Measurements from ENCODE around the gene DYNC2H1. TPM values are rescaled to one million over a fixed set of nuclear protein-coding genes. Genes with fewer than 3 reads are reported as not detected.
"Not testable (repeated sequence)": the region's sequence is repeated elsewhere in the genome, so short reads cannot be mapped to it uniquely, and the experiment has no call there.

DYNC2H1 gene
- total and polyA plus RNA-seq, 12 donors = 11.0 to 30.6 (median 18.9) TPM

DNA sequence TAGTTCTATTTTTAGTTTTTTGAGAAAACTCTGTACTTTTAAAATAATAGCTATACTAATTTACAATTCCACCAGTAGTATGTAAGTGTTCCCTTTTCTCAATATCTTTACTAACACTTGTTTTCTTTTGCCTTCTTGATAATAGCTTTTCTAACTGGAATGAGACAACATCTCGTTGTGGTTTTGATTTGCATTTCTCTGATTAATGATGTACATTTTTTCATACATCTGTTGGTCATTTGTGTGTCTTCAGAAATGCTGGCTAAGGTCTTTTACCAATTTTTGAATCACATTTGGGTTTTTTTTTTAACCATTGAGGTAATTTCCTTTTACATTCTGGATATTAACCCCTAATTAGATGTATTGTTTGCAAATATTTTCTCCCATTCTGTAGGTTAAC lies 258.9 kb downstream of the DYNC2H1 start:
- H3K36me3 ChIP-seq (replicated peaks in 1 of 2) = no peaks in the 10 kb centered on the region
- no peak overlapping the region for H3K4me3 ChIP-seq
- H3K27me3 ChIP-seq = no peaks in the 10 kb centered on the region
- intact Hi-C loops (cut with DNase I) = no loop called here
- no peaks in the 10 kb centered on the region for H3K4me1 ChIP-seq (replicated peaks in 1 of 2)
- no peak for TF ChIP-seq CTCF (IDR thresholded peaks at IDR 0.05)
- no peak for TF ChIP-seq POLR2A (IDR thresholded peaks at IDR 0.05)
- 80 to 90% (median 85%) methylated on average over 1 of the region's 1 CpG for WGBS, 4 donors
- DNase-seq = no peak
- H3K27ac ChIP-seq = no peak overlapping the region
- no peaks in the 10 kb centered on the region for H3K9me3 ChIP-seq (replicated peaks in 1 of 3)

GRCh38 chr11:103370076-103370475 lies 260.9 kb downstream of the DYNC2H1 start:
- TF ChIP-seq CTCF (IDR thresholded peaks at IDR 0.05) (no peak), POLR2A (IDR thresholded peaks at IDR 0.05) (no peak)
- Histone ChIP-seq H3K27ac (no peak overlapping the region), H3K36me3 (replicated peaks in 1 of 2) (no peaks in the 10 kb centered on the region), H3K9me3 (replicated peaks in 1 of 3) (no peaks in the 10 kb centered on the region), H3K27me3 (no peaks in the 10 kb centered on the region), H3K4me3 (no peak overlapping the region), H3K4me1 (replicated peaks in 1 of 2) (no peaks in the 10 kb centered on the region)
- intact Hi-C loops (cut with DNase I) = no loop called here
- 75 to 94% (median 79%) methylated on average over 1 of the region's 1 CpG for WGBS, 4 donors
- DNase-seq = no peak

DNA sequence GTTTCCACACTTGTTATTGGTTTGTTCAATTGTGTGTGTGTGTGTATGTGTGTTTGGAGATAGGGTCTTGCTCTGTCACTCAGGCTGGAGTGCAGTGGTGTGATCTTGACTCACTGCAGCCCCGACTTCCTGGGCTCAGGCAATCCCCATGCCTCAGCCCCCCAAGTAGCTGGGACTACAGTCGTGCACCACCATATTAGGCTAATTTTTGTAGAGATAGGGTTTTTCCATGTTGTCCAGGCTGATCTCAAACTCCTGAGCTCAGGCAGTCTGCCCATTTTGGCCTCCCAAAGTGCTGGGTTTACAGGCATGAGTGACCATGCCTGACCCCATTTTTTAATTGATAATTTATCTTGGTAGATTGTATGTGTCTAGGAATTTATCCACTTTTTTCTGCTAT lies 263.7 kb downstream of the DYNC2H1 start:
- no peaks in the 10 kb centered on the region for H3K27me3 ChIP-seq
- H3K27ac ChIP-seq = no peak overlapping the region
- TF ChIP-seq CTCF (IDR thresholded peaks at IDR 0.05) (no peak), POLR2A (IDR thresholded peaks at IDR 0.05) (no peak)
- no peaks in the 10 kb centered on the region for H3K4me1 ChIP-seq (replicated peaks in 1 of 2)
- H3K4me3 ChIP-seq = no peak overlapping the region
- DNase-seq = no peak
- intact Hi-C loops (cut with DNase I) = no loop called here
- WGBS, 4 donors = 83 to 100% (median 94%) methylated on average over 2 of the region's 2 CpGs
- H3K9me3 ChIP-seq (replicated peaks in 1 of 3) = no peaks in the 10 kb centered on the region
- H3K36me3 ChIP-seq (replicated peaks in 1 of 2) = no peaks in the 10 kb centered on the region

DNA sequence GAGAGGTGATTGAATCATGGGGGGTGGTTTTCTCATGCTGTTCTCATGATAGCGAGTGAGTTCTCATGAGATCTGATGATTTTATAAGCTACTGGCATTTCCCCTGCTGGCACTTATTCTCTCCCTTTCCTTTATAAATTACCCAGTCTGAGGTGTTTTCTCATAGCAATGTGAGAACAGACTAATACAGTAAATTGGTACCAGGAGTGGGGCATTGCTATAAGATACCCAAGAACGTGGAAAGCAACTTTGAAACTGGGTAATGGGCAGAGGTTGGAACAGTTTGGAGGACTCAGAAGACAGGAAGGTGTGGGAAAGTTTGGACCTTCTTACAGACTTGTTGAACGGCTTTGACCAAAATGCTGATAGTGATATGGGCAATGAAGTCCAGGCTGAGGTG lies 265.0 kb downstream of the DYNC2H1 start:
- H3K4me3 ChIP-seq; H3K9me3 ChIP-seq (replicated peaks in 1 of 3); DNase-seq; intact Hi-C loops (cut with DNase I); H3K4me1 ChIP-seq (replicated peaks in 1 of 2); H3K36me3 ChIP-seq (replicated peaks in 1 of 2); H3K27me3 ChIP-seq; H3K27ac ChIP-seq: not testable (repeated sequence)
- 33 to 96% (median 73%) methylated on average over 3 of the region's 3 CpGs for WGBS, 4 donors

DNA sequence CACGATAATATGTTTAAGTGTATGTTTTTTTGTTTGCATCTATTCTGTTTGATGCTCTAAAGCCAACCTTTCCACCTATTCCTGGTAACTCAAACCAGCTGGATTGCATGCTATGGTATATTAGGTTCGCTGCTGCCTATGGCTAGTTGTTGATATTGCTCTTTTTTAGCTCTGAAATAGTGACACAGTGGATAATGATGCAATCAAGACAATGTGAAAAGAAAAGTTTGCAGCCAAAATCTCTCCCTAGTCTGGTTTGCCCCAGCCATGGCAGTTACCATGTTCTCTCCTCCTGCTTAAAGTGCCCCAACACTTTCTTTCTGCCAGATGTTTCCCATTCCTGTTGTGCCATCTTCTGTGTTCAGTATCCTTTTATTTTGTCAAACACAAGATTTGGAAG lies 269.7 kb downstream of the DYNC2H1 start:
- Histone ChIP-seq H3K9me3 (replicated peaks in 1 of 3) (no peaks in the 10 kb centered on the region), H3K27ac (no peak overlapping the region), H3K4me3 (no peak overlapping the region), H3K27me3 (no peaks in the 10 kb centered on the region), H3K4me1 (replicated peaks in 1 of 2) (no peaks in the 10 kb centered on the region), H3K36me3 (replicated peaks in 1 of 2) (no peaks in the 10 kb centered on the region)
- DNase-seq = no peak
- TF ChIP-seq CTCF (IDR thresholded peaks at IDR 0.05) = no peak
- no peak for TF ChIP-seq POLR2A (IDR thresholded peaks at IDR 0.05)
- WGBS, 4 donors = 89 to 94% (median 92%) methylated on average over 2 of the region's 2 CpGs
- intact Hi-C loops (cut with DNase I) = no loop called here

Measured in adrenal gland (tissue), 12 donors.